ENCODE results near the gene MEX3A.

Gene MEX3A

GRCh38 chr1:156082309-156083091 is at the start of gene MEX3A:
MEX3A (minus strand) TSS chr1:156082465; CDS start chr1:156081998, 467 bp downstream.
- no peak for TF ChIP-seq CTCF (IDR thresholded peaks at IDR 0.05; ENCODE audit: insufficient read depth, low read depth, low read length, missing control alignments)
- peak within 1 kb of the TSS; percentile 76 for H3K4me3 ChIP-seq (ENCODE audit: low read depth, low read length)
- DNase-seq (ENCODE audit: low read depth), result peak; percentile 58

GRCh38 chr1:156130578-156130942 is 48.3 kb upstream of the MEX3A start:
- TF ChIP-seq CTCF (IDR thresholded peaks at IDR 0.05; ENCODE audit: insufficient read depth, low read depth, low read length, missing control alignments), result no peak
- H3K4me3 ChIP-seq (ENCODE audit: low read depth, low read length), result no peak overlapping the region
- DNase-seq (ENCODE audit: low read depth), result no peak

GRCh38 chr1:156129687-156130577 is 47.7 kb upstream of the MEX3A start:
- H3K4me3 ChIP-seq (ENCODE audit: low read depth, low read length), result no peak overlapping the region
- DNase-seq (ENCODE audit: low read depth), result peak; percentile 80
- peak; percentile 96 for TF ChIP-seq CTCF (IDR thresholded peaks at IDR 0.05; ENCODE audit: insufficient read depth, low read depth, low read length, missing control alignments)

GRCh38 chr1:156128654-156129597 is 46.7 kb upstream of the MEX3A start:
- DNase-seq (ENCODE audit: low read depth), result no peak
- no peak for TF ChIP-seq CTCF (IDR thresholded peaks at IDR 0.05; ENCODE audit: insufficient read depth, low read depth, low read length, missing control alignments)

GRCh38 chr1:156128308-156128653 is 46.0 kb upstream of the MEX3A start:
- H3K4me3 ChIP-seq (ENCODE audit: low read depth, low read length), result no peak overlapping the region
- no peak for TF ChIP-seq CTCF (IDR thresholded peaks at IDR 0.05; ENCODE audit: insufficient read depth, low read depth, low read length, missing control alignments)
- DNase-seq (ENCODE audit: low read depth), result no peak

More at GRCh38 chr1:156128654-156129597, 46.7 kb upstream of the MEX3A start:
- H3K4me3 ChIP-seq (ENCODE audit: low read depth, low read length), result no peak overlapping the region

Measured in GM12865 (cell line).